Right lobe of liver (tissue), 6 donors: Measurements from ENCODE around the gene FAM240A. TPM values are rescaled to one million over a fixed set of nuclear protein-coding genes. Genes with fewer than 3 reads are reported as not detected.
A peak's percentile ranks its signal among the peaks of the same experiment; 100 is the strongest.

Experiments
- ATAC-seq, 4 donors: fragments of 200-7000 bp; cut with Tn5 transposase; one replicate each; pipeline ENCODE4 v1.9.1; 2020; ENCODE audit warnings: mild to moderate bottlenecking in 4 of 4, moderate library complexity in 4 of 4
- DNase-seq, 3 donors: peaks; one replicate each; pipeline ENCODE4 v3.0.0-alpha.2; 2020
- H3K27ac ChIP-seq, 3 donors: fragments of 200-600 bp; one replicate each; pipeline ENCODE4 v1.8.0; 2022
- H3K27me3 ChIP-seq, 2 donors: fragments of 200-600 bp; one replicate each; pipeline ENCODE4 v1.8.0; 2022
- H3K36me3 ChIP-seq, 4 donors: fragments of 200-600 bp; sonication (generic) in 1 of 4; one replicate each; pipeline versions ENCODE4 v1.5.1 to v1.8.0; 2017 to 2022; ENCODE audit warnings: control low read depth in 1 of 4
- H3K4me1 ChIP-seq, 4 donors: fragments of 200-600 bp; sonication (generic) in 1 of 4; one replicate each; pipeline versions ENCODE4 v1.5.1 to v1.8.0; 2017 to 2022; ENCODE audit warnings: control low read depth in 1 of 4
- H3K4me3 ChIP-seq, 3 donors: fragments of 200-600 bp; one replicate each; pipeline ENCODE4 v1.8.0; 2022
- H3K9me3 ChIP-seq, 4 donors: fragments of 200-600 bp; sonication (generic) in 1 of 4; one replicate each; pipeline versions ENCODE4 v1.5.1 to v1.8.0; 2017 to 2022; ENCODE audit warnings: control low read depth in 1 of 4
- POLR2A ChIP-seq: fragments of 450-650 bp; IDR thresholded peaks from one replicate; pipeline ENCODE4 v1.6.1; 2017; ENCODE audit warnings: antibody characterized with exemption, mild to moderate bottlenecking
- WGBS: methylation state at CpG from one replicate; pipeline ENCODE4 v1.1.6; 2018; ENCODE audit warnings: low coverage, low lambda C conversion rate; ENCODE audit not compliant: insufficient coverage; ENCODE audit errors: missing lambda C conversion rate; 5-methylcytosine and 5-hydroxymethylcytosine counted together
- intact Hi-C, 2 donors: fragments of 100-400 bp; cut with DNase I; formaldehyde crosslinking; loops; one replicate each; pipeline versions ENCODE4 v1.11.2 to v1.14.1; 2022
- total RNA-seq, 6 experiments: library from RNA; depleted of rRNA in 2 of 6; stranded (reverse); fragments of >200 nt in 2 of 6; fragmentation: NEBNext Ultra II Directional in 3 of 6; extraction: Animal tissue kit (Norgen Biotek cat#: 25700) in 3 of 6; gene quantifications; one replicate each; pipeline versions ENCODE4 v1.1.0 to v1.2.4, GENCODE V29; 2016 to 2023
- TF ChIP-seq, protein P1 (sequence below), 4 donors: fragments of 200-600 bp in 3 of 4; fragments of 450-650 bp in 1 of 4; IDR thresholded peaks; one replicate each; pipeline versions ENCODE4 v1.5.1 to v1.8.0; 2016 to 2022; ENCODE audit warnings: antibody characterized with exemption in 4 of 4, mild to moderate bottlenecking in 2 of 4
- donor health status: DM: no; HTN: yes; CAD: no.
- donor health status: DM: no; HTN: no; CAD: no.
- donor health status: DM: no; HTN: no; CAD: no.
- donor health status: DM: no; HTN: yes; CAD: no.
- donor health status: DM: no; HTN: yes; CAD: no.

The FAM240A gene
- total RNA-seq, 6 experiments from 2014 or later = not detected

DNA sequence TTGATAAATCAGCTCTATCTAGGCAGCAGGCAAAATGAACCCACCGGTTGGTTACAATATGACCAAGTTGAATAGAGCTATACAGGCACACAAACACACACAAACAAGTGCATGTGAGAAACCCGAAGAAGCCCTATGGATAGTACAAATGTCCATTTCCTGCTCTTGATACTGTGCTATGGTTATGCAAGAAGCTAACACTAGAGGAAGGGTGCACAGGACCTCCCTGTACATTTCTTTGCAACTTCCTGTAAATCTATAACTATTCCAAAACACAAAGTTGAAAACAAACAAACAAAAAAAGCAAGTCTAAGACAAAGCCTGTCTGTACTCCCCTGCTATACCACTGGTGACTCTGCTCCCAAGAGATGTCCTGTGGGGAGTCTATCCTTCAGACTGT, 8.2 kb upstream of the FAM240A start:
- DNase-seq (no peak), ATAC-seq (peak; percentile 32 to 53 (median 49))
- H3K27me3 ChIP-seq = no peaks in the 10 kb centered on the region
- H3K9me3 ChIP-seq = no peaks in the 10 kb centered on the region
- H3K36me3 ChIP-seq = no peaks in the 10 kb centered on the region
- intact Hi-C loops = no loop called here
- H3K27ac ChIP-seq = no peak overlapping the region
- TF ChIP-seq POLR2A = no peak
- TF ChIP-seq, protein P1, sequence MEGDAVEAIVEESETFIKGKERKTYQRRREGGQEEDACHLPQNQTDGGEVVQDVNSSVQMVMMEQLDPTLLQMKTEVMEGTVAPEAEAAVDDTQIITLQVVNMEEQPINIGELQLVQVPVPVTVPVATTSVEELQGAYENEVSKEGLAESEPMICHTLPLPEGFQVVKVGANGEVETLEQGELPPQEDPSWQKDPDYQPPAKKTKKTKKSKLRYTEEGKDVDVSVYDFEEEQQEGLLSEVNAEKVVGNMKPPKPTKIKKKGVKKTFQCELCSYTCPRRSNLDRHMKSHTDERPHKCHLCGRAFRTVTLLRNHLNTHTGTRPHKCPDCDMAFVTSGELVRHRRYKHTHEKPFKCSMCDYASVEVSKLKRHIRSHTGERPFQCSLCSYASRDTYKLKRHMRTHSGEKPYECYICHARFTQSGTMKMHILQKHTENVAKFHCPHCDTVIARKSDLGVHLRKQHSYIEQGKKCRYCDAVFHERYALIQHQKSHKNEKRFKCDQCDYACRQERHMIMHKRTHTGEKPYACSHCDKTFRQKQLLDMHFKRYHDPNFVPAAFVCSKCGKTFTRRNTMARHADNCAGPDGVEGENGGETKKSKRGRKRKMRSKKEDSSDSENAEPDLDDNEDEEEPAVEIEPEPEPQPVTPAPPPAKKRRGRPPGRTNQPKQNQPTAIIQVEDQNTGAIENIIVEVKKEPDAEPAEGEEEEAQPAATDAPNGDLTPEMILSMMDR (IDR thresholded peaks at IDR 0.05) = no peak
- H3K4me3 ChIP-seq = no peak overlapping the region
- 61% methylated on average over 2 of the region's 2 CpGs for WGBS
- H3K4me1 ChIP-seq = peaks cover 0 to 2% (median under 1%) of the 10 kb centered on the region in 4 donors

DNA sequence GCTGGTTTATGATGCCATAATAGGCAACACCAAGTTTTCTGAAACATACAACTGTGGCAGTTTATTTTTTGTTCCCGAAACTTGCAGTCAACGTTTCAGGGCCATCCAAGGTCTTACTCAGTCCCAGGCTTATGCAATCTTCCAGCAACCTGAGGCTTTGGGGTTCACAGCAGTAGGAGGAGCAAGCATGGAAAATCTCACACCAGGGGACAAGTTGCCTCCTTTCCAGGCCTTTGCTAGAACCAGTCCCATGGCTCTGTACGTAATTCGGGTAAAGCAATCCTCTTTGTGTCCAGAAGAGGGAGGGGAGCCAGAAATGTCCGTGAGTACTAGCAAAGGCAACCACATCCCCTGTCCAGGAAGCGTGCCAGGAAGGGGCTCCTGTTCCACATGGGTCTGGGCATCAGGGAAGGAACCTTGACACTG, 4.7 kb upstream of the FAM240A start:
- no peak for DNase-seq
- 51% methylated on average over 3 of the region's 6 CpGs for WGBS
- Histone ChIP-seq H3K27ac (no peak overlapping the region), H3K36me3 (no peaks in the 10 kb centered on the region), H3K4me3 (no peak overlapping the region), H3K27me3 (no peaks in the 10 kb centered on the region), H3K4me1 (peaks cover 0 to 20% (median 9%) of the 10 kb centered on the region in 4 donors), H3K9me3 (no peaks in the 10 kb centered on the region)
- intact Hi-C loops = no loop called here
- ATAC-seq = peak in 2 of 4 donors; percentile 10 to 16
- TF ChIP-seq, protein P1 (IDR thresholded peaks at IDR 0.05) = no peak
- TF ChIP-seq POLR2A = no peak

DNA sequence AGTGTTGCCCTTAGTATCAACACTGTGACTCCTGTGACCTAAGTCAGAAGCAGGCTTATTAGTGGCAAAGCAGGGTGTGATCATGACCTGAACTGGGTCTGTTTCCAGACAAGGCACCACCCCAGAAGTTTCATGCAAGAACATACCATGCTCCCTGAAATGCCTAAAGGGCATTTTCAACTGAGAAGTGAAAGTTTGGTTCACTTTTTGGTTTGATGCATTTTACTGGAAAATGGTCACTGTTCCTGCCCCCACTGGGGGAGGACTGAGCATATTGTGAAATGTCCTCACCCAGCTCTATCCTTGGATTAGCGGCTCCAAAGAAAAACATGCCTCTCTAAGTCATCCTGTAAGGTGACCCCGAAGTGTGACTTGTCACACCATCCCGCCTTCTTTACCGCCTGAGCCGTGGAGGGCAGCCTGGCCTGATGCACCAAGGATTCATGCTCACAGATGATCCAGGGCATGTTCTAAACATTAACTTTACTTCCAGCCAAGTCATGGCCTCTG, 3.1 kb upstream of the FAM240A start:
- H3K4me3 ChIP-seq = no peak overlapping the region
- intact Hi-C loops = no loop called here
- H3K27ac ChIP-seq = no peak overlapping the region
- no peaks in the 10 kb centered on the region for H3K27me3 ChIP-seq
- TF ChIP-seq POLR2A = no peak
- TF ChIP-seq, protein P1 (IDR thresholded peaks at IDR 0.05) = no peak
- H3K9me3 ChIP-seq = no peaks in the 10 kb centered on the region
- H3K4me1 ChIP-seq = peaks cover 0 to 21% (median 10%) of the 10 kb centered on the region in 4 donors
- DNase-seq (no peak), ATAC-seq (peak; percentile 56 to 79 (median 66))
- 65% methylated on average over 5 of the region's 5 CpGs for WGBS
- no peaks in the 10 kb centered on the region for H3K36me3 ChIP-seq

DNA sequence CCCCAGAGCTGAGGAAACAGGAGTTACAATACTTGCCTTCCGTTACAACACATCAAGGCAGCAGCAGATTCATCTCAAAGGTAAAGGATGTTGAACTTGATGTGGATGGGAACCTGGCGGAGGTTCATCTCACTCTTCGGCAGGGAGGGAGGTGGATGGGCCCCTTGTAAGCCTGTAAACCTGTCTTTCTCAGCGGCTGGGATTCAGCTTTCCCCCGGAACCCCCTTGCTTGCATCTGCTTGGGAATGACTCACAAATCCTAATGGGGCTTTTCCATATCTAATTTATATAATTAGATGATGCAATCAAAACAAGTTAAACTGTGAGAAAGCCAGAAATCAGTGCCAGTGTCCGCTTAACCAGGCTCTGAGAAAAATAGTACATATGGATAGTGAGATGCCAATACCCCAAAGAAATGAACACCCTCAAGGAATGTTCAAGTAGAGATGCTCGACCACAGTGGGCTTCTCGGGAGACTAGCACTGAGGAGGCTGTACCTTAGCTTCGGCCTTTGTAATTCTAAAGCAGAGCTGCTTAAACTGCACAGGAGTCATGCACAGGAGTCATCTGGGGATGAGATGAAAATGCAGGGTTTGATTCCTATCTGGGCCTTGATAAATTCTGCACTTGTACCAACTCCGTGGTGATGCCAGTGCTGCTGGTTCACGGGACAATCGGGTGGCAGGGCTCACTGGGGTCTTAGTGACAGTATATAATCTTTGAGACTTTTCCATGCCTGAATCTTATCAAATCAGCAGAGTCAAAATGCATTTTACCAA, 2.2 kb upstream of the FAM240A start:
- intact Hi-C loops = no loop called here
- no peaks in the 10 kb centered on the region for H3K27me3 ChIP-seq
- peaks cover 0 to 21% (median 10%) of the 10 kb centered on the region in 4 donors for H3K4me1 ChIP-seq
- no peak for ATAC-seq
- no peak overlapping the region for H3K27ac ChIP-seq
- H3K9me3 ChIP-seq = no peaks in the 10 kb centered on the region
- no peaks in the 10 kb centered on the region for H3K36me3 ChIP-seq
- DNase-seq = no peak
- no peak for TF ChIP-seq POLR2A
- TF ChIP-seq, protein P1 (IDR thresholded peaks at IDR 0.05) = no peak
- H3K4me3 ChIP-seq = no peak overlapping the region
- WGBS = 84% methylated on average over 8 of the region's 12 CpGs
